Right atrium auricular region (tissue), 2 donors: ENCODE data around the gene KRTAP9-6. TPM values are rescaled to one million over a fixed set of nuclear protein-coding genes. Genes with fewer than 3 reads are reported as not detected.

Experiments
- DNase-seq: peaks from one replicate; pipeline ENCODE4 v3.0.0-alpha.2; 2019; ENCODE audit warnings: low spot score
- H3K27ac ChIP-seq, 2 donors: fragments of 200-600 bp; sonication (generic); 1 replicate in 1 of 2; 2 replicates in 1 of 2; pipeline ENCODE4 v1.5.1; 2016 to 2019
- H3K27me3 ChIP-seq, 2 donors: fragments of 200-600 bp; sonication (generic); one replicate each; pipeline versions ENCODE4 v1.5.1 to v1.6.0; 2017 to 2019
- H3K36me3 ChIP-seq: fragments of 200-600 bp; sonication (generic); one replicate; pipeline ENCODE4 v1.5.1; 2016
- H3K4me1 ChIP-seq, 2 donors: fragments of 200-600 bp; sonication (generic); one replicate each; pipeline versions ENCODE4 v1.5.1 to v1.6.0; 2017 to 2019
- H3K4me3 ChIP-seq, 2 donors: fragments of 200-600 bp; sonication (generic); 1 replicate in 1 of 2; 2 replicates in 1 of 2; pipeline ENCODE4 v1.5.1; 2017 to 2019; ENCODE audit warnings: mild to moderate bottlenecking in 1 of 2, moderate library complexity in 1 of 2
- H3K9me3 ChIP-seq, 2 donors: fragments of 200-600 bp; sonication (generic); one replicate each; pipeline ENCODE4 v1.5.1; 2019
- CTCF ChIP-seq, 2 donors: fragments of 200-600 bp; sonication (generic); IDR thresholded peaks; one replicate each; pipeline ENCODE4 v1.5.1; 2019; ENCODE audit warnings: antibody characterized with exemption in 2 of 2
- total RNA-seq, 2 donors: library from RNA; depleted of rRNA; stranded (reverse); fragments of >200 nt; gene quantifications; one replicate each; pipeline ENCODE4 v1.1.0, GENCODE V29; 2016

KRTAP9-6 gene
- total RNA-seq, 2 donors from 2014 or later, result not detected

DNA sequence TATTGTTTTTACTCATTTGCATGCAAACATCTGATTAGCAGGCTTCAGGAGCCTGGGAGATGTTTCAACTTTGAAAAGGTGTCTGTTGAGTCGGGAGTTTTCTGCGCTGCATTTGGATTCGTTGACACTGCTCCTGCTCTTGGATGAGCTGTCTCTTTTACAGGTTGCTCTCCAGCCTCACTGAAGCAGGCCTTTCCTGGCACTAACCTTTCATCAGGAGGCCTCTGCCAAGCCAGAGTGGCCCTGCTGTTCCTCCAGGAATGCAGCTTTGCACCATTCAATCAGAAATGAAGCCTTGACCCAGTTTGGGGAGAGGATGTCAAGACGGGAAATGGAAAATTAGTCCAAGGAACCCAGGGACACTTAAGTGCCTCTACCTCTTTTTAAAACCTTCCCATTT lies 37.8 kb downstream of the KRTAP9-6 start:
- DNase-seq, result no peak
- no peaks in the 10 kb centered on the region for H3K36me3 ChIP-seq
- H3K9me3 ChIP-seq, result no peaks in the 10 kb centered on the region
- no peak overlapping the region for H3K4me3 ChIP-seq
- no peak overlapping the region for H3K27ac ChIP-seq
- H3K27me3 ChIP-seq, result no peaks in the 10 kb centered on the region
- H3K4me1 ChIP-seq, result no peaks in the 10 kb centered on the region
- TF ChIP-seq CTCF (IDR thresholded peaks at IDR 0.05), result no peak

DNA sequence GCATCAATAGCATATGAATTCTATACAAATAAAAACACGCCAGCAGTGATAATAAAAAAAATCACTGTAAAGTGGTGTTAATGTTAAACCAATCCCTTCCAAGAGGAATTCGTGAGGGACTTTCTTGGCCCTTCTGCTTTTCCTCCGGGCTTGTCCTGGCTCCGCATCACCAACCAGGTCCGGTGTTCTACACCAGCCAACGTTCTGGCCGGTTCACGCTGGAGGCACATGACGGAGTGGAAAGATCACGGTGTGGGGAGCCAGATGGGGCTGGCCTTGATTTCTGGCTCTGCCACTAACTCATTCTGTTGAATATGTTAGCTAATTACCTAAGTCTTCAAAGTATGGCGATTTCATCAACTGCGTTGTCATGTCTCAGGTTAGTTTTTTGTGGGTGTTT lies 38.9 kb downstream of the KRTAP9-6 start:
- Histone ChIP-seq H3K27ac (no peak overlapping the region), H3K4me1 (no peaks in the 10 kb centered on the region), H3K9me3 (no peaks in the 10 kb centered on the region), H3K36me3 (no peaks in the 10 kb centered on the region), H3K4me3 (no peak overlapping the region), H3K27me3 (no peaks in the 10 kb centered on the region)
- DNase-seq, result no peak
- no peak for TF ChIP-seq CTCF (IDR thresholded peaks at IDR 0.05)

- Histone ChIP-seq H3K4me1 (no peaks in the 10 kb centered on the region), H3K27ac (no peak overlapping the region), H3K9me3 (no peaks in the 10 kb centered on the region), H3K36me3 (no peaks in the 10 kb centered on the region), H3K4me3 (no peak overlapping the region), H3K27me3 (no peaks in the 10 kb centered on the region)
- no peak for DNase-seq
- TF ChIP-seq CTCF (IDR thresholded peaks at IDR 0.05), result no peak
These were observed 42.5 kb downstream of the KRTAP9-6 start for GRCh38 chr17:41307647-41308046.

- peak overlapping the region in 1 of 2 donors; percentile 3 for H3K4me3 ChIP-seq
These were observed 43.2 kb downstream of the KRTAP9-6 start for GRCh38 chr17:41308251-41308917.

GRCh38 chr17:41308918-41309359 lies 43.8 kb downstream of the KRTAP9-6 start, which contains the start of gene KRTAP16-1:
Gene KRTAP16-1, minus strand, starts transcription at chr17:41309309. Its CDS starts 56 bp downstream, at chr17:41309253.
- H3K9me3 ChIP-seq, result no peaks in the 10 kb centered on the region
- TF ChIP-seq CTCF (IDR thresholded peaks at IDR 0.05), result no peak
- H3K27ac ChIP-seq, result no peak within 1 kb of the TSS
- no peaks in the 10 kb centered on the region for H3K36me3 ChIP-seq
- H3K4me3 ChIP-seq, result peak within 1 kb of the TSS in 1 of 2 donors; percentile 3
- DNase-seq, result no peak
- H3K27me3 ChIP-seq, result no peaks in the 10 kb centered on the region
- no peaks in the 10 kb centered on the region for H3K4me1 ChIP-seq

More at GRCh38 chr17:41308251-41308917, 43.2 kb downstream of the KRTAP9-6 start:
- H3K27ac ChIP-seq, result no peak overlapping the region
- no peaks in the 10 kb centered on the region for H3K4me1 ChIP-seq
- no peaks in the 10 kb centered on the region for H3K9me3 ChIP-seq
- no peaks in the 10 kb centered on the region for H3K36me3 ChIP-seq
- TF ChIP-seq CTCF (IDR thresholded peaks at IDR 0.05), result no peak
- no peaks in the 10 kb centered on the region for H3K27me3 ChIP-seq
- DNase-seq, result no peak

DNA sequence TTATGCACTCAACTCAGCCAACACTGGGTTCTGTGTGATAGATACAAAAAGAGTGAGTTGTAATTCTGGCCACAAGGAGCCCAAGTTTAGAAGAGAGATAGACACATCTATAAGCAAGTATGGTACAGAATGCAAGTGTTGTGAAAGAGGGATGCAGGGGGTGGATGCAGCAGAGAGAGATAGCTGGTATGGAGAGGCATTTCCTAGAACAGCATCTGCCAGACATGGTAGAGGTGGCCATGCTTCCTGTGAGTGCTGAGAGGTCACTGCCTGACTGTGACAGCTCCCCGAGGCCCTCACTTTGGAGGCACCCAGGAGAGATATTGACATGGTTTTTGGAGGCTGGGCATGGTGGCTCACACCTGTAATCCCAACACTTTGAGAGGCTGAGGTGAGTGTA lies 45.9 kb downstream of the KRTAP9-6 start:
- TF ChIP-seq CTCF (IDR thresholded peaks at IDR 0.05), result no peak
- H3K9me3 ChIP-seq, result no peaks in the 10 kb centered on the region
- H3K4me1 ChIP-seq, result no peaks in the 10 kb centered on the region
- no peak for DNase-seq
- H3K36me3 ChIP-seq, result no peaks in the 10 kb centered on the region
- H3K27me3 ChIP-seq, result no peaks in the 10 kb centered on the region
- H3K27ac ChIP-seq, result no peak overlapping the region
- no peak overlapping the region for H3K4me3 ChIP-seq
